Measurements from ENCODE around the gene PLA2G6.

Gene PLA2G6

DNA sequence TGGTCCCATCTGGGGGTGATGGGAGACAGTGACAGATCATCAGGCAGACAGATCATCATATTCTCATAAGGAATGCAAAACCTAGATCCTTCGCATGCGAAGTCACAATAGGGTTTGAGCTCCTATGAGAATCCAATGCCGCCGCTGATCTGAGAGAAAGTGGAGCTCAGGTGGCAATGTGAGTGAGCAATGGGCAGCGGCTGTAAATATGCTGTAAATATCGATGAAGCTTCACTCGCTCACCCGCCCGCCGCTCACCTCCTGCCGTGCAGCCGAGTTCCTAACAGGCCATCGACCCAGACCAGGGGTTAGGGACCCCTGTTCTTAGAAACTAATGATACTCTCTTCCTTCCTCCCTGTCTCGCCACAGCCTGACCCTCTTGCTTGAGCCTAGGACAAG, 9.4 kb upstream of the PLA2G6 start:
- H3K4me1 ChIP-seq, result peaks cover 0 to 29% (median 0%) of the 10 kb centered on the region in 4 donors
- H3K27ac ChIP-seq, result no peak overlapping the region
- no peaks in the 10 kb centered on the region for H3K9me3 ChIP-seq
- DNase-seq, result no peak
- intact Hi-C loops (cut with DNase I; ENCODE audit: low total_unique reads), result loop anchor here (10.0 kb wide), 1 partner anchor 76 kb away; the partner anchor contains the start of gene BAIAP2L2
- H3K36me3 ChIP-seq, result no peaks in the 10 kb centered on the region
- H3K27me3 ChIP-seq, result no peaks in the 10 kb centered on the region
- TF ChIP-seq, protein P1, sequence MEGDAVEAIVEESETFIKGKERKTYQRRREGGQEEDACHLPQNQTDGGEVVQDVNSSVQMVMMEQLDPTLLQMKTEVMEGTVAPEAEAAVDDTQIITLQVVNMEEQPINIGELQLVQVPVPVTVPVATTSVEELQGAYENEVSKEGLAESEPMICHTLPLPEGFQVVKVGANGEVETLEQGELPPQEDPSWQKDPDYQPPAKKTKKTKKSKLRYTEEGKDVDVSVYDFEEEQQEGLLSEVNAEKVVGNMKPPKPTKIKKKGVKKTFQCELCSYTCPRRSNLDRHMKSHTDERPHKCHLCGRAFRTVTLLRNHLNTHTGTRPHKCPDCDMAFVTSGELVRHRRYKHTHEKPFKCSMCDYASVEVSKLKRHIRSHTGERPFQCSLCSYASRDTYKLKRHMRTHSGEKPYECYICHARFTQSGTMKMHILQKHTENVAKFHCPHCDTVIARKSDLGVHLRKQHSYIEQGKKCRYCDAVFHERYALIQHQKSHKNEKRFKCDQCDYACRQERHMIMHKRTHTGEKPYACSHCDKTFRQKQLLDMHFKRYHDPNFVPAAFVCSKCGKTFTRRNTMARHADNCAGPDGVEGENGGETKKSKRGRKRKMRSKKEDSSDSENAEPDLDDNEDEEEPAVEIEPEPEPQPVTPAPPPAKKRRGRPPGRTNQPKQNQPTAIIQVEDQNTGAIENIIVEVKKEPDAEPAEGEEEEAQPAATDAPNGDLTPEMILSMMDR (IDR thresholded peaks at IDR 0.05), result no peak
- no peak overlapping the region for H3K4me3 ChIP-seq

- Histone ChIP-seq H3K4me3 (no peak overlapping the region), H3K27ac (no peak overlapping the region), H3K36me3 (no peaks in the 10 kb centered on the region), H3K9me3 (no peaks in the 10 kb centered on the region), H3K4me1 (peaks cover 0 to 29% (median 0%) of the 10 kb centered on the region in 4 donors), H3K27me3 (no peaks in the 10 kb centered on the region)
- no peak for DNase-seq
- TF ChIP-seq, protein P1 (IDR thresholded peaks at IDR 0.05), result no peak
- intact Hi-C loops (cut with DNase I; ENCODE audit: low total_unique reads), result loop anchor here (10.0 kb wide), 1 partner anchor 76 kb away; the partner anchor contains the start of gene BAIAP2L2
Observed at GRCh38 chr22:38190581-38190980, 9.0 kb upstream of the PLA2G6 start.

DNA sequence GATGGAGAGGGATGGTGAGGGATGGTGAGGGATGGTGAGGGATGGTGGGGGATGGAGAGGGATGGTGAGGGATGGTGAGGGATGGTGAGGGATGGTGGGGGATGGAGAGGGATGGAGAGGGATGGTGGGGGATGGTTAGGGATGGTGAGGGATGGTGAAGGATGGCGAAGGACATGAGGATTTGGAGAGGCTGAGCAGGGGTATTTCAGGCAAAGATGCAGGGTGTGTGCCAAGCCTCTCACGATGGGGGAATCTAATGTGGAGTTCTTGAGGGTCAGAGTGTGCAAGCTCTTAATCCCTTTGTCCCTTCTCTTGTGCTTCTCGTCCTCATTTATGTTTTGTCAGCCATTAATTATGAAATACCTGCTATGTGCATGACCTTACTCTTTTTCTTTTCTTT, 7.5 kb upstream of the PLA2G6 start:
- H3K27me3 ChIP-seq, result no peaks in the 10 kb centered on the region
- intact Hi-C loops (cut with DNase I; ENCODE audit: low total_unique reads), result no loop called here
- peaks cover 0 to 23% (median 0%) of the 10 kb centered on the region in 4 donors for H3K4me1 ChIP-seq
- no peaks in the 10 kb centered on the region for H3K36me3 ChIP-seq
- H3K27ac ChIP-seq, result no peak overlapping the region
- TF ChIP-seq, protein P1 (IDR thresholded peaks at IDR 0.05), result no peak
- H3K4me3 ChIP-seq, result no peak overlapping the region
- DNase-seq, result no peak
- H3K9me3 ChIP-seq, result no peaks in the 10 kb centered on the region

- no peak overlapping the region for H3K27ac ChIP-seq
- H3K9me3 ChIP-seq, result no peaks in the 10 kb centered on the region
- H3K27me3 ChIP-seq, result no peaks in the 10 kb centered on the region
- DNase-seq, result no peak
- H3K4me3 ChIP-seq, result no peak overlapping the region
- peaks cover 0 to 11% (median 0%) of the 10 kb centered on the region in 4 donors for H3K4me1 ChIP-seq
- TF ChIP-seq, protein P1 (IDR thresholded peaks at IDR 0.05), result no peak
- H3K36me3 ChIP-seq, result no peaks in the 10 kb centered on the region
- intact Hi-C loops (cut with DNase I; ENCODE audit: low total_unique reads), result no loop called here
Observed at GRCh38 chr22:38187413-38188212, 6.0 kb upstream of the PLA2G6 start.

- intact Hi-C loops (cut with DNase I; ENCODE audit: low total_unique reads), result no loop called here
- Histone ChIP-seq H3K27ac (no peak overlapping the region), H3K27me3 (no peaks in the 10 kb centered on the region), H3K4me3 (no peak overlapping the region), H3K9me3 (no peaks in the 10 kb centered on the region), H3K36me3 (no peaks in the 10 kb centered on the region), H3K4me1 (peaks cover 0 to 2% (median 0%) of the 10 kb centered on the region in 4 donors)
- TF ChIP-seq, protein P1 (IDR thresholded peaks at IDR 0.05), result no peak
- no peak for DNase-seq
Observed at GRCh38 chr22:38186429-38186828, 4.8 kb upstream of the PLA2G6 start.
